Type B pancreatic cell (in vitro differentiated cells): ENCODE results near the gene PARP6. TPM values are rescaled to one million over a fixed set of nuclear protein-coding genes. Genes with fewer than 3 reads are reported as not detected.

Experiments used
- DNase-seq: peaks from one replicate; pipeline ENCODE4 v3.0.0; 2021; ENCODE audit warnings: mixed read lengths; ENCODE audit not compliant: unreplicated experiment; ENCODE audit errors: extremely low spot score
- H3K27ac Mint-ChIP-seq: 2 replicates; pipeline ENCODE4 v1.8.0; 2021; ENCODE audit warnings: mild to moderate bottlenecking, mixed read lengths
- H3K27me3 Mint-ChIP-seq: 2 replicates; pipeline ENCODE4 v1.8.0; 2021; ENCODE audit warnings: mixed read lengths
- H3K36me3 Mint-ChIP-seq: 2 replicates; pipeline ENCODE4 v1.8.0; 2021; ENCODE audit warnings: mixed read lengths
- H3K4me1 Mint-ChIP-seq: one replicate; pipeline ENCODE4 v1.8.0; 2021; ENCODE audit warnings: mixed read lengths; ENCODE audit not compliant: unreplicated experiment
- H3K4me3 Mint-ChIP-seq: 2 replicates; pipeline ENCODE4 v1.8.0; 2021; ENCODE audit warnings: mild to moderate bottlenecking, mixed read lengths
- H3K9me3 Mint-ChIP-seq: 2 replicates; pipeline ENCODE4 v1.8.0; 2021; ENCODE audit warnings: mixed read lengths
- CTCF ChIP-seq: fragments of 200-600 bp; sonication (generic); conservative IDR thresholded peaks from 2 replicates; pipeline ENCODE4 v1.5.0; 2021; ENCODE audit warnings: antibody characterized with exemption, mild to moderate bottlenecking
- total RNA-seq: library from RNA; stranded (reverse); gene quantifications from 2 replicates; pipeline ENCODE4 v1.2.1, GENCODE V29; 2021; ENCODE audit warnings: low replicate concordance

Gene PARP6
- total RNA-seq, 1 donor from 2014 or later: 97.5 TPM

DNA sequence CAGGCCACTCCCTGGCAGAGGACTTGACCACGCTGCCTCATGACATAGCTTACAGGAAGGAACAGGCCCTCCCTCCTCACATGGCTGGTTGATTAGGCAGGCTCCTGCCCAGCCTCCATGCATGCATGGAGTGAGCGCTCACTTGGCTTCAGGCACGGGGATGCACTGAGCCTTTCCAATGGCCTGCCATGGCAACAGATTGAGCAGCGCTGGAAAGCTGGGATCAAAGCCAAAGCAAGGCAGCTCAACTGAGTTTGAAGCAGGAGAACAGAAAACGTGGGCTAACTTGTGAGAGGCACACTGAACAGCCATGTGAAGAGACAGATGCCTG lies 68.9 kb downstream of the PARP6 start:
- no peaks in the 10 kb centered on the region for H3K4me1 Mint-ChIP-seq
- TF ChIP-seq CTCF: no peak
- no peak overlapping the region for H3K4me3 Mint-ChIP-seq
- H3K36me3 Mint-ChIP-seq: peaks cover 27% of the 10 kb centered on the region
- H3K27ac Mint-ChIP-seq: no peak overlapping the region
- H3K27me3 Mint-ChIP-seq: no peaks in the 10 kb centered on the region
- DNase-seq: no peak
- H3K9me3 Mint-ChIP-seq: no peaks in the 10 kb centered on the region

DNA sequence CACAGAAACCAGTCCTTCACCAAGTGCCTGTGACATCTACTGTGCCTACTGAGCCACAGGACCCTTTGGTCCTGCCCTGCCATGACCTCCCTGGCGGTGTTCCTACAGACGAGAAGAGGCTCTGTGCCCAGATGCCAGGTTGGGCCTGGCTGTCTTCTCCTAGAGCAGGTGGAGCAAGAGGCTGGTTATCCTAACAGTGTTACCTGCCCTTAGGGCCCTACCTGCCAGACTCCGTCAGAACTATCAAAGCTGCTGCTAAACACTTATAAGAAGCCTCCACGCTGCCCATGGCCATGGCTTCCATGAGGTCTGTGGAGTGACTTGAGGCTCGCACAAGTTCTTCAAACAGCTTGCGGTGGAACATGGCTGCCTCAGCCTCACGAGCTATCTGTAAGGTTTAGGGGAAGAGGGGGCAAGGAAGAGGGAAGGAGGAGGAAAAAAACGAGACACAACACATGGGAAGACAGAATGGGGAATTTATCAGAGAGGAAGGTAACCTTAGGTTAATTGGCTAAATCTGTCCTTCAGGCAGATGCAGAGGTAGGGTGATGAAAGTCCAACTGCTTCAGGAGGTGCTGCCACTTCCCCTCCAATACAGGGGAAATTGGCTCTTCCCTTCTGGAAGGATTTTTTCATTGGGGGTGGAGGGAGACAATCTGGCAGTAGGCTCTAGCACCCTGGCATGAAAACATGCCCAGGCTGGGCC lies 69.4 kb downstream of the PARP6 start:
- peaks cover 2% of the 10 kb centered on the region for H3K27me3 Mint-ChIP-seq
- no peak overlapping the region for H3K27ac Mint-ChIP-seq
- H3K4me1 Mint-ChIP-seq: peaks cover 2% of the 10 kb centered on the region
- H3K4me3 Mint-ChIP-seq: no peak overlapping the region
- peaks cover 24% of the 10 kb centered on the region for H3K36me3 Mint-ChIP-seq
- DNase-seq: no peak
- H3K9me3 Mint-ChIP-seq: no peaks in the 10 kb centered on the region
- TF ChIP-seq CTCF: no peak

GRCh38 chr15:72202302-72202701 lies 70.1 kb downstream of the PARP6 start:
- H3K9me3 Mint-ChIP-seq: no peaks in the 10 kb centered on the region
- peaks cover 24% of the 10 kb centered on the region for H3K36me3 Mint-ChIP-seq
- H3K27ac Mint-ChIP-seq: no peak overlapping the region
- H3K4me1 Mint-ChIP-seq: peaks cover 4% of the 10 kb centered on the region
- no peak overlapping the region for H3K4me3 Mint-ChIP-seq
- DNase-seq: no peak
- no peak for TF ChIP-seq CTCF
- H3K27me3 Mint-ChIP-seq: peaks cover 6% of the 10 kb centered on the region

GRCh38 chr15:72201391-72201921 lies 70.9 kb downstream of the PARP6 start:
- peaks cover 18% of the 10 kb centered on the region for H3K36me3 Mint-ChIP-seq
- no peaks in the 10 kb centered on the region for H3K9me3 Mint-ChIP-seq
- TF ChIP-seq CTCF: no peak
- H3K4me1 Mint-ChIP-seq: peaks cover 4% of the 10 kb centered on the region
- DNase-seq: no peak
- H3K27me3 Mint-ChIP-seq: peaks cover 14% of the 10 kb centered on the region
- no peak overlapping the region for H3K4me3 Mint-ChIP-seq
- no peak overlapping the region for H3K27ac Mint-ChIP-seq

DNA sequence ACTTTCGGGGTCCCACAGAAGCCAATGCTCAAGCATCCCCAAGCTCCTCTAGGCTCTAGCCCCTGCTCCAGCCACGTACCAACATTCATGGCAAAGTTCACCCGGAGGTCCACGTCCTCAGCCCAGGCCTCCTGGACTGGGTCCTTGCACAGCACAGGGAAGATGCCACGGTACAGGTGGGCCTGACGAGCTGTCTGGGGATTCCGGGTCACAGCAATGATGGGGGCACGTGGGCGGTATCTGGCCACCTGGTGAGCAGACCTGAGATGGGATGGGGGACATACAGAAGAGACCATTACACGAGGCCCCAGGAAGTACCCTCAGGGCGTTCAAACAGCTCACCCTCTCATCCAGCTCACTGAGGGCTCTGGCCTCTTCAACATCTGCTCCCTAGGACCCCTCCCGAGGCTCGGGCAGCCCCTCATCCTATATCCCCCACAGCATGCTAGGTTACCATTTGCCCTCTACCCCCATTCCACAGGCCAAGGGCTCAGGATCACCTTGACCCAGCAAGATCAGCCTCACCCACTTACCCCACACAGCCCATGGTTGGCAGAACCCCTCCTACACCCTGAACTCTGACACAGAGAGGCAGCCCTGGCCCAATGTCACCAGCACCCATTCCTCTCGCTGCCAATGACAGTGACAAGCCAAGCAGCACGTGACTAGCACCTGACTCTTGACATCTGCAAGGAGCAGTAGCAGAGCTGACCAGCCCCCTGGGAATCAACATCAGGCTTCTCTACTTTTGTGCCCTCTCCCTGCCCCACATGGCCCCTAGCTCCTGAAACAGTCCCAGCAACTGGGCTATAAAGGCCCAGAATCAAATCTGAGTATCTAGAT lies 71.7 kb downstream of the PARP6 start:
- Mint-ChIP-seq H3K36me3 (peaks cover 18% of the 10 kb centered on the region), H3K27me3 (peaks cover 22% of the 10 kb centered on the region)

More for the DNA sequence above, 71.7 kb downstream of the PARP6 start:
- Mint-ChIP-seq H3K4me1 (peaks cover 4% of the 10 kb centered on the region), H3K27ac (no peak overlapping the region), H3K4me3 (no peak overlapping the region), H3K9me3 (no peaks in the 10 kb centered on the region)
- TF ChIP-seq CTCF: no peak
- no peak for DNase-seq
